Osteocyte (in vitro differentiated cells): ENCODE results near the gene CACNA1C. TPM values are rescaled to one million over a fixed set of nuclear protein-coding genes. Genes with fewer than 3 reads are reported as not detected.
A peak's percentile ranks its signal among the peaks of the same experiment; 100 is the strongest.
"Not testable (repeated sequence)": the region's sequence is repeated elsewhere in the genome, so short reads cannot be mapped to it uniquely, and the experiment has no call there.

Experiments used
- DNase-seq: peaks from one replicate; pipeline ENCODE4 v3.0.0; 2021; ENCODE audit warnings: mixed read lengths; ENCODE audit not compliant: unreplicated experiment; ENCODE audit errors: extremely low spot score
- H3K27ac Mint-ChIP-seq: one replicate; pipeline ENCODE4 v1.8.0; 2021; ENCODE audit warnings: mild to moderate bottlenecking, mixed read lengths; ENCODE audit not compliant: unreplicated experiment
- H3K27me3 Mint-ChIP-seq: one replicate; pipeline ENCODE4 v1.8.0; 2021; ENCODE audit warnings: mixed read lengths; ENCODE audit not compliant: unreplicated experiment
- H3K36me3 Mint-ChIP-seq: one replicate; pipeline ENCODE4 v1.8.0; 2021; ENCODE audit warnings: mixed read lengths; ENCODE audit not compliant: unreplicated experiment
- H3K4me1 Mint-ChIP-seq: one replicate; pipeline ENCODE4 v1.8.0; 2021; ENCODE audit warnings: mixed read lengths; ENCODE audit not compliant: unreplicated experiment
- H3K4me3 Mint-ChIP-seq: one replicate; pipeline ENCODE4 v1.8.0; 2021; ENCODE audit warnings: mild to moderate bottlenecking, moderate library complexity, mixed read lengths; ENCODE audit not compliant: unreplicated experiment
- H3K9me3 Mint-ChIP-seq: one replicate; pipeline ENCODE4 v1.8.0; 2021; ENCODE audit warnings: mixed read lengths; ENCODE audit not compliant: unreplicated experiment
- CTCF ChIP-seq: fragments of 200-600 bp; sonication (generic); IDR thresholded peaks from 2 replicates; pipeline ENCODE4 v1.5.0; 2021; ENCODE audit warnings: antibody characterized with exemption, mild to moderate bottlenecking, moderate library complexity
- total RNA-seq: library from RNA; stranded (reverse); gene quantifications from 2 replicates; pipeline ENCODE4 v1.2.1, GENCODE V29; 2021

Gene CACNA1C
- total RNA-seq, 1 donor from 2014 or later, result 67.4 TPM

GRCh38 chr12:2101359-2101758 is 48.6 kb downstream of the CACNA1C start:
- peaks cover 6% of the 10 kb centered on the region for H3K36me3 Mint-ChIP-seq
- no peak overlapping the region for H3K27ac Mint-ChIP-seq
- H3K27me3 Mint-ChIP-seq, result no peaks in the 10 kb centered on the region
- H3K4me1 Mint-ChIP-seq, result peaks cover 29% of the 10 kb centered on the region
- H3K9me3 Mint-ChIP-seq, result no peaks in the 10 kb centered on the region
- no peak overlapping the region for H3K4me3 Mint-ChIP-seq
- TF ChIP-seq CTCF, result no peak
- DNase-seq, result no peak

GRCh38 chr12:2101771-2102170 is 49.0 kb downstream of the CACNA1C start:
- DNase-seq, result no peak
- no peaks in the 10 kb centered on the region for H3K27me3 Mint-ChIP-seq
- peaks cover 3% of the 10 kb centered on the region for H3K36me3 Mint-ChIP-seq
- H3K9me3 Mint-ChIP-seq, result no peaks in the 10 kb centered on the region
- peaks cover 29% of the 10 kb centered on the region for H3K4me1 Mint-ChIP-seq
- H3K4me3 Mint-ChIP-seq, result no peak overlapping the region
- TF ChIP-seq CTCF, result no peak
- no peak overlapping the region for H3K27ac Mint-ChIP-seq

GRCh38 chr12:2102736-2103135 is 49.9 kb downstream of the CACNA1C start:
- H3K4me1 Mint-ChIP-seq, result peaks cover 26% of the 10 kb centered on the region
- DNase-seq, H3K27me3 Mint-ChIP-seq, H3K4me3 Mint-ChIP-seq, H3K36me3 Mint-ChIP-seq, H3K27ac Mint-ChIP-seq, H3K9me3 Mint-ChIP-seq: not testable (repeated sequence)

GRCh38 chr12:2105387-2105786 is 52.6 kb downstream of the CACNA1C start:
- not testable (repeated sequence) for H3K4me3 Mint-ChIP-seq

GRCh38 chr12:2108166-2108565 is 55.4 kb downstream of the CACNA1C start:
- no peak overlapping the region for H3K27ac Mint-ChIP-seq
- no peaks in the 10 kb centered on the region for H3K27me3 Mint-ChIP-seq
- H3K9me3 Mint-ChIP-seq, result no peaks in the 10 kb centered on the region
- H3K36me3 Mint-ChIP-seq, result peaks cover 3% of the 10 kb centered on the region
- no peak overlapping the region for H3K4me3 Mint-ChIP-seq
- no peak for DNase-seq
- peaks cover 38% of the 10 kb centered on the region for H3K4me1 Mint-ChIP-seq
- no peak for TF ChIP-seq CTCF

More at GRCh38 chr12:2105387-2105786, 52.6 kb downstream of the CACNA1C start:
- not testable (repeated sequence) for H3K36me3 Mint-ChIP-seq, H3K27me3 Mint-ChIP-seq, H3K9me3 Mint-ChIP-seq, DNase-seq, H3K27ac Mint-ChIP-seq
- peaks cover 19% of the 10 kb centered on the region for H3K4me1 Mint-ChIP-seq

GRCh38 chr12:2108975-2109671 is 56.3 kb downstream of the CACNA1C start:
- DNase-seq, result no peak
- Mint-ChIP-seq H3K4me1 (peaks cover 39% of the 10 kb centered on the region), H3K4me3 (no peak overlapping the region), H3K36me3 (peaks cover 3% of the 10 kb centered on the region), H3K27ac (peak overlapping the region; percentile 3), H3K9me3 (no peaks in the 10 kb centered on the region), H3K27me3 (no peaks in the 10 kb centered on the region)
- TF ChIP-seq CTCF, result no peak
